CD14-positive monocyte (primary cell): ENCODE results near the gene ISG15. TPM values are rescaled to one million over a fixed set of nuclear protein-coding genes. Genes with fewer than 3 reads are reported as not detected.

Experiments
- DNase-seq, 3 donors: peaks; one replicate each; pipeline ENCODE4 v3.0.0-alpha.2; 2011 to 2022
- H2AFZ ChIP-seq: 2 replicates; pipeline ENCODE4 v1.6.0; 2012; ENCODE audit warnings: mild to moderate bottlenecking, low read depth, low read length, inconsistent platforms; ENCODE audit not compliant: insufficient read depth, poor library complexity, severe bottlenecking
- H3K27ac ChIP-seq, 2 donors: 1 replicate in 1 of 2; 2 replicates in 1 of 2; pipeline ENCODE4 v1.5.1; 2012 to 2013; ENCODE audit warnings: low read length in 2 of 2, control low read depth in 1 of 2, inconsistent platforms in 1 of 2, low read depth in 1 of 2, mild to moderate bottlenecking in 1 of 2
- H3K27me3 ChIP-seq, 2 donors: one replicate each; pipeline versions ENCODE4 v1.6.0 to v1.6.1; 2011 to 2013; ENCODE audit warnings: low read length in 2 of 2; ENCODE audit not compliant: control insufficient read depth in 2 of 2, insufficient read depth in 2 of 2
- H3K36me3 ChIP-seq, 2 donors: replicated peaks in 1 of 2; 1 replicate in 1 of 2; 2 replicates in 1 of 2; pipeline versions ENCODE4 v1.5.1 to v1.6.1; 2012 to 2013; ENCODE audit warnings: low read length in 2 of 2, control low read depth in 1 of 2, inconsistent platforms in 1 of 2, mild to moderate bottlenecking in 1 of 2; ENCODE audit not compliant: insufficient read depth in 2 of 2, control insufficient read depth in 1 of 2
- H3K4me1 ChIP-seq, 2 donors: 1 replicate in 1 of 2; 2 replicates in 1 of 2; pipeline versions ENCODE4 v1.5.1 to v1.6.1; 2012 to 2013; ENCODE audit warnings: low read length in 2 of 2, control low read depth in 1 of 2, inconsistent platforms in 1 of 2, mild to moderate bottlenecking in 1 of 2, moderate library complexity in 1 of 2; ENCODE audit not compliant: insufficient read depth in 2 of 2, control insufficient read depth in 1 of 2
- H3K4me2 ChIP-seq: replicated peaks from 2 replicates; pipeline ENCODE3; 2012; ENCODE audit warnings: low read length, moderate library complexity, mild to moderate bottlenecking; ENCODE audit not compliant: poor library complexity, severe bottlenecking; ENCODE audit errors: extremely low read depth
- H3K4me3 ChIP-seq, 3 experiments: fragments of 200-600 bp in 1 of 3; sonication (generic) in 1 of 3; replicated peaks in 1 of 3; 1 replicate in 2 of 3; 2 replicates in 1 of 3; pipeline ENCODE4 v1.5.1; 2011 to 2013; ENCODE audit warnings: low read length in 3 of 3, mild to moderate bottlenecking in 3 of 3, control low read depth in 2 of 3, low read depth in 2 of 3, inconsistent platforms in 1 of 3, moderate library complexity in 1 of 3
- H3K79me2 ChIP-seq: 2 replicates; pipeline ENCODE4 v1.6.0; 2012; ENCODE audit warnings: mild to moderate bottlenecking, control low read depth, inconsistent platforms, low read length, moderate library complexity; ENCODE audit not compliant: insufficient read depth
- H3K9ac ChIP-seq: 2 replicates; pipeline ENCODE4 v1.6.0; 2017; ENCODE audit warnings: low read length, mild to moderate bottlenecking; ENCODE audit not compliant: insufficient read depth, poor library complexity, severe bottlenecking
- H3K9me3 ChIP-seq, 2 donors: replicated peaks in 1 of 2; 1 replicate in 1 of 2; 2 replicates in 1 of 2; pipeline versions ENCODE4 v1.5.1 to v1.6.1; 2012 to 2013; ENCODE audit warnings: low read length in 2 of 2, control low read depth in 1 of 2; ENCODE audit not compliant: control insufficient read depth in 1 of 2, insufficient read depth in 1 of 2
- H4K20me1 ChIP-seq: 2 replicates; pipeline ENCODE4 v1.6.0; 2012; ENCODE audit warnings: mild to moderate bottlenecking, low read length, control low read depth, moderate library complexity; ENCODE audit not compliant: insufficient read depth
- H3K27ac Mint-ChIP-seq, 7 donors: one replicate each; pipeline ENCODE4 v1.8.0; 2020; ENCODE audit warnings: mild to moderate bottlenecking in 7 of 7, mixed read lengths in 7 of 7, moderate library complexity in 6 of 7, inconsistent platforms in 2 of 7
- H3K27me3 Mint-ChIP-seq, 3 donors: one replicate each; pipeline ENCODE4 v1.8.0; 2021 to 2022; ENCODE audit warnings: low read depth in 3 of 3, mild to moderate bottlenecking in 3 of 3, mixed read lengths in 3 of 3, moderate library complexity in 3 of 3, inconsistent platforms in 1 of 3
- H3K36me3 Mint-ChIP-seq, 2 donors: one replicate each; pipeline ENCODE4 v1.8.0; 2020; ENCODE audit warnings: mixed read lengths in 2 of 2, inconsistent platforms in 1 of 2, mild to moderate bottlenecking in 1 of 2
- H3K4me1 Mint-ChIP-seq: one replicate; pipeline ENCODE4 v1.8.0; 2020; ENCODE audit warnings: mild to moderate bottlenecking, mixed read lengths
- H3K4me3 Mint-ChIP-seq, 2 donors: one replicate each; pipeline ENCODE4 v1.8.0; 2020; ENCODE audit warnings: mild to moderate bottlenecking in 2 of 2, mixed read lengths in 2 of 2, moderate library complexity in 1 of 2
- H3K9me3 Mint-ChIP-seq, 7 donors: one replicate each; pipeline ENCODE4 v1.8.0; 2020 to 2022; ENCODE audit warnings: mixed read lengths in 7 of 7, mild to moderate bottlenecking in 6 of 7, moderate library complexity in 6 of 7, inconsistent platforms in 2 of 7
- CTCF ChIP-seq: fragments of 200-600 bp; IDR thresholded peaks from one replicate; pipeline ENCODE4 v1.8.0; 2022; ENCODE audit warnings: antibody characterized with exemption, mild to moderate bottlenecking
- WGBS: methylation state at CpG from one replicate; pipeline ENCODE4 v1.1.5; 2013; ENCODE audit warnings: missing lambda C conversion rate; ENCODE audit not compliant: insufficient coverage; 5-methylcytosine and 5-hydroxymethylcytosine counted together
- intact Hi-C, 2 donors: fragments of 100-400 bp; cut with micrococcal nuclease; formaldehyde crosslinking; loops; one replicate each; pipeline versions ENCODE4 v1.15.0 to v1.15.1; 2023
- polyA plus RNA-seq, 3 donors: library from polyadenylated mRNA; depleted of rRNA in 1 of 3; unstranded in 2 of 3; stranded (reverse) in 1 of 3; fragments of 300-500 nt in 2 of 3; fragments of >200 nt in 1 of 3; fragmentation: Illumina TruSeq in 2 of 3; gene quantifications; 1 replicate in 2 of 3; 2 replicates in 1 of 3; pipeline ENCODE4 v1.2.3, GENCODE V29; 2012 to 2021

ISG15 gene
- polyA plus RNA-seq, 3 donors, result 128 to 241 (median 145) TPM

GRCh38 chr1:1042835-1043234, 29.5 kb downstream of the ISG15 start:
- H2AFZ ChIP-seq, result no peak overlapping the region
- WGBS, result 96% methylated on average over 5 of the region's 10 CpGs
- no peaks in the 10 kb centered on the region for H4K20me1 ChIP-seq
- H3K9ac ChIP-seq, result no peak overlapping the region
- H3K27ac ChIP-seq, result no peak overlapping the region
- H3K4me1 ChIP-seq, result peaks cover 24 to 27% of the 10 kb centered on the region in 2 donors
- H3K27me3 Mint-ChIP-seq, result peaks cover 20 to 35% (median 31%) of the 10 kb centered on the region in 3 donors
- H3K4me2 ChIP-seq, result no peak overlapping the region
- no peak for DNase-seq
- TF ChIP-seq CTCF, result no peak
- no peak overlapping the region for H3K4me3 Mint-ChIP-seq
- peaks cover 0 to 2% of the 10 kb centered on the region in 2 donors for H3K36me3 Mint-ChIP-seq
- H3K4me1 Mint-ChIP-seq, result peaks cover 20% of the 10 kb centered on the region
- peaks cover 3 to 24% of the 10 kb centered on the region in 2 donors for H3K27me3 ChIP-seq
- no peak overlapping the region for H3K27ac Mint-ChIP-seq
- no peak overlapping the region for H3K4me3 ChIP-seq
- H3K36me3 ChIP-seq, result no peaks in the 10 kb centered on the region
- H3K79me2 ChIP-seq, result no peaks in the 10 kb centered on the region
- intact Hi-C loops, result no loop called here
- no peaks in the 10 kb centered on the region for H3K9me3 ChIP-seq
- H3K9me3 Mint-ChIP-seq, result peaks cover 0 to 11% (median 4%) of the 10 kb centered on the region in 7 donors

- Histone ChIP-seq H3K36me3 (no peaks in the 10 kb centered on the region), H3K4me2 (no peak overlapping the region), H3K4me1 (peaks cover 22 to 23% of the 10 kb centered on the region in 2 donors), H4K20me1 (no peaks in the 10 kb centered on the region), H3K27ac (no peak overlapping the region), H3K79me2 (no peaks in the 10 kb centered on the region), H2AFZ (no peak overlapping the region), H3K9me3 (no peaks in the 10 kb centered on the region), H3K4me3 (no peak overlapping the region), H3K9ac (no peak overlapping the region), H3K27me3 (peaks cover 3 to 19% of the 10 kb centered on the region in 2 donors)
- H3K27ac Mint-ChIP-seq, result no peak overlapping the region
- no peak overlapping the region for H3K4me3 Mint-ChIP-seq
- intact Hi-C loops, result no loop called here
- peaks cover 0 to 11% (median 4%) of the 10 kb centered on the region in 7 donors for H3K9me3 Mint-ChIP-seq
- TF ChIP-seq CTCF, result no peak
- H3K4me1 Mint-ChIP-seq, result peaks cover 18% of the 10 kb centered on the region
- 98% methylated on average over 25 of the region's 27 CpGs for WGBS
- peaks cover 20 to 32% (median 30%) of the 10 kb centered on the region in 3 donors for H3K27me3 Mint-ChIP-seq
- H3K36me3 Mint-ChIP-seq, result peaks cover 0 to 2% of the 10 kb centered on the region in 2 donors
- no peak for DNase-seq
Observed at GRCh38 chr1:1043411-1043810, 30.1 kb downstream of the ISG15 start.
